Mesenchymal stem cell (in vitro differentiated cells and primary cell): ENCODE measurements around the gene BEAN1.

ENCODE experiments used
- DNase-seq: peaks from one replicate; pipeline ENCODE4 v3.0.0-alpha.2; 2013
- H2AFZ ChIP-seq: one replicate; pipeline ENCODE4 v1.6.1; 2013; ENCODE audit warnings: low read depth, mild to moderate bottlenecking, control low read depth, inconsistent platforms, low read length, moderate library complexity
- H2AK5ac ChIP-seq: 2 replicates; pipeline ENCODE4 v1.6.1; 2013; ENCODE audit warnings: low read length, moderate library complexity, mild to moderate bottlenecking, inconsistent platforms; ENCODE audit not compliant: severe bottlenecking
- H2BK120ac ChIP-seq: one replicate; pipeline ENCODE4 v1.6.1; 2013; ENCODE audit warnings: low read depth, mild to moderate bottlenecking, inconsistent platforms, low read length, moderate library complexity
- H2BK12ac ChIP-seq, 2 experiments: one replicate each; pipeline ENCODE4 v1.6.1; 2013; ENCODE audit warnings: inconsistent platforms in 2 of 2, low read length in 2 of 2, mild to moderate bottlenecking in 2 of 2, moderate library complexity in 2 of 2, control low read depth in 1 of 2
- H2BK15ac ChIP-seq: one replicate; pipeline ENCODE4 v1.6.1; 2013; ENCODE audit warnings: mild to moderate bottlenecking, low read depth, inconsistent platforms; ENCODE audit not compliant: poor library complexity, severe bottlenecking
- H2BK5ac ChIP-seq: 2 replicates; pipeline ENCODE4 v1.6.1; 2013; ENCODE audit warnings: low read depth, mild to moderate bottlenecking, low read length, control low read depth, inconsistent platforms; ENCODE audit not compliant: poor library complexity, severe bottlenecking
- H3K14ac ChIP-seq, 2 experiments: one replicate each; pipeline ENCODE4 v1.6.1; 2013; ENCODE audit warnings: inconsistent platforms in 2 of 2, low read length in 2 of 2, control low read depth in 1 of 2, mild to moderate bottlenecking in 1 of 2, moderate library complexity in 1 of 2
- H3K18ac ChIP-seq, 2 experiments: one replicate each; pipeline ENCODE4 v1.6.1; 2013; ENCODE audit warnings: inconsistent platforms in 2 of 2, low read length in 2 of 2, control low read depth in 1 of 2, low read depth in 1 of 2, mild to moderate bottlenecking in 1 of 2
- H3K23ac ChIP-seq, 2 experiments: one replicate each; pipeline ENCODE4 v1.6.1; 2013; ENCODE audit warnings: inconsistent platforms in 2 of 2, low read length in 2 of 2, mild to moderate bottlenecking in 2 of 2, moderate library complexity in 2 of 2, control low read depth in 1 of 2
- H3K27ac ChIP-seq: 2 replicates; pipeline ENCODE4 v1.5.1; 2013; ENCODE audit warnings: mild to moderate bottlenecking, moderate library complexity, low read length, control low read depth, inconsistent platforms; ENCODE audit not compliant: poor library complexity, severe bottlenecking
- H3K27me3 ChIP-seq, 2 experiments: 2 replicates each; pipeline versions ENCODE4 v1.6.1 to v1.7.0; 2013; ENCODE audit warnings: low read length in 2 of 2, mild to moderate bottlenecking in 2 of 2, moderate library complexity in 2 of 2, control low read depth in 1 of 2, inconsistent platforms in 1 of 2; ENCODE audit not compliant: control insufficient read depth in 1 of 2, insufficient read depth in 1 of 2
- H3K36me3 ChIP-seq, 2 experiments: 2 replicates each; pipeline versions ENCODE4 v1.6.1 to v1.7.0; 2013; ENCODE audit warnings: low read length in 2 of 2, control low read depth in 1 of 2, inconsistent platforms in 1 of 2, low read depth in 1 of 2, mild to moderate bottlenecking in 1 of 2; ENCODE audit not compliant: insufficient read depth in 2 of 2, control insufficient read depth in 1 of 2
- H3K4ac ChIP-seq, 2 experiments: one replicate each; pipeline ENCODE4 v1.6.1; 2013; ENCODE audit warnings: inconsistent platforms in 2 of 2, low read length in 2 of 2, mild to moderate bottlenecking in 2 of 2, moderate library complexity in 2 of 2, control low read depth in 1 of 2, low read depth in 1 of 2
- H3K4me1 ChIP-seq: 2 replicates; pipeline ENCODE4 v1.6.1; 2013; ENCODE audit warnings: low read depth, low read length, control low read depth; ENCODE audit not compliant: control insufficient read depth, insufficient read depth
- H3K4me2 ChIP-seq: 2 replicates; pipeline ENCODE4 v1.6.1; 2013; ENCODE audit warnings: low read length, mild to moderate bottlenecking, inconsistent platforms; ENCODE audit not compliant: poor library complexity, severe bottlenecking
- H3K4me3 ChIP-seq, 2 experiments: 2 replicates each; pipeline versions ENCODE4 v1.5.1 to v1.7.0; 2013; ENCODE audit warnings: low read length in 2 of 2, mild to moderate bottlenecking in 2 of 2, control low read depth in 1 of 2, low read depth in 1 of 2; ENCODE audit not compliant: insufficient read depth in 1 of 2
- H3K79me1 ChIP-seq: replicated peaks from 2 replicates; pipeline ENCODE4 v1.6.1; 2013; ENCODE audit warnings: mild to moderate bottlenecking, control low read depth, low read length, inconsistent platforms; ENCODE audit not compliant: poor library complexity, severe bottlenecking
- H3K9ac ChIP-seq: 2 replicates; pipeline ENCODE4 v1.7.0; 2013; ENCODE audit warnings: mild to moderate bottlenecking, low read length, moderate library complexity
- H3K9me3 ChIP-seq: 2 replicates; pipeline ENCODE4 v1.7.0; 2013; ENCODE audit warnings: mild to moderate bottlenecking, low read length; ENCODE audit not compliant: control insufficient read depth
- H4K8ac ChIP-seq: one replicate; pipeline ENCODE4 v1.6.1; 2013; ENCODE audit warnings: inconsistent platforms, mild to moderate bottlenecking, low read length, moderate library complexity
- H4K91ac ChIP-seq: one replicate; pipeline ENCODE4 v1.6.1; 2013; ENCODE audit warnings: mild to moderate bottlenecking, low read length, inconsistent platforms
- WGBS: methylation state at CpG from one replicate; pipeline ENCODE4 v1.1.7; 2013; ENCODE audit warnings: mixed read lengths; 5-methylcytosine and 5-hydroxymethylcytosine counted together

BEAN1 gene

DNA sequence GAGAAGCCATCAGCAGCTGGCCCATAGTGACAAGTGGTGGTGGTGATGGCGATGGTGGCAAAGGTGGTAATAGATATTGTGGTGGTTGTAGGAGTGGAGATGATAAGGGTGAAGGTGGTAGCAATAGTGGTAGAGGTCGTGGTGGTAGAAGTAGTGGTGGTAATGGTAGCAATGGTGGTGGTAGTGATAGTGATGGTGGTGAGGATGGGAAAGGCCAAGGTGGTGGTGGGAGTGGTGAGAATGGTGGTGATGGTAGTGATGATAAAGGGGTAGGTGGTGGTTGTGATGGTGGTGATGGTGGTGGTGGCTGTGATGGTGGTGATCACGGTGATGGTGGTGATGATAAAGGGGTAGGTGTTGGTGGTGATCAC, 47.5 kb upstream of the BEAN1 start:
- no peaks in the 10 kb centered on the region for H3K79me1 ChIP-seq
- H2BK12ac ChIP-seq = no peak overlapping the region
- H3K4me1 ChIP-seq = peaks cover 20% of the 10 kb centered on the region

DNA sequence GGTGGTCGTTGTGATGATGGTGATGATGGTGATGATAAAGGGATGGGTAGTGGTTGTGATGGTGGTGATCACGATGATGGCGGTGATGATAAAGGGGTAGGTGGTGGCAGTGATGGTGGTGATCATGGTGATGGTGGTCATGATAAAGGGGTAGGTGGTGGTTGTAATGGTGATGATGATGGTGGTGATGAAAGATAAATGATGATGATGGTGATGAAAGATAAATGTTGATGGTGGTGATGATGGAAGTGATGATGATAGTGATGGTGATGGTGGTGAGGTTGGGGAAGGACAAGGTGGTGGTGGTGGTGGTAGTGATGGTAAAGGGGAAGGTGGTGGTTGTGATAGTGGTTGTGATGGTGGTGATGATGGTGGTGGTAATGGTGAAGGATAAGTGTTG, 46.7 kb upstream of the BEAN1 start:
- Histone ChIP-seq H2BK15ac (no peak overlapping the region), H3K18ac (no peak overlapping the region), H3K36me3 (no peaks in the 10 kb centered on the region), H3K4ac (no peak overlapping the region), H2BK120ac (no peak overlapping the region), H3K79me1 (no peaks in the 10 kb centered on the region), H2BK5ac (no peak overlapping the region), H3K9ac (no peak overlapping the region), H3K9me3 (no peaks in the 10 kb centered on the region), H3K27ac (no peak overlapping the region), H3K23ac (no peak overlapping the region), H2AFZ (no peak overlapping the region), H2BK12ac (no peak overlapping the region), H3K4me1 (peaks cover 20% of the 10 kb centered on the region), H4K8ac (no peak overlapping the region), H2AK5ac (no peak overlapping the region), H3K14ac (no peak overlapping the region), H4K91ac (peak overlapping the region; percentile 2), H3K4me2 (no peak overlapping the region), H3K27me3 (peaks cover 0 to 20% of the 10 kb centered on the region in 2 experiments), H3K4me3 (no peak overlapping the region)
- WGBS = 95% methylated on average over 3 of the region's 3 CpGs
- DNase-seq = no peak

More for the DNA sequence above, 47.5 kb upstream of the BEAN1 start:
- H3K9ac ChIP-seq = no peak overlapping the region
- H4K8ac ChIP-seq = no peak overlapping the region
- no peaks in the 10 kb centered on the region for H3K36me3 ChIP-seq
- no peaks in the 10 kb centered on the region for H3K9me3 ChIP-seq
- DNase-seq = no peak
- H4K91ac ChIP-seq = no peak overlapping the region
- no peak overlapping the region for H3K23ac ChIP-seq
- no peak overlapping the region for H2AFZ ChIP-seq
- no peak overlapping the region for H3K4ac ChIP-seq
- H2AK5ac ChIP-seq = no peak overlapping the region
- no peak overlapping the region for H2BK120ac ChIP-seq
- H3K27me3 ChIP-seq = peaks cover 0 to 20% of the 10 kb centered on the region in 2 experiments
- no peak overlapping the region for H2BK15ac ChIP-seq
- no peak overlapping the region for H3K18ac ChIP-seq
- no peak overlapping the region for H3K4me3 ChIP-seq
- H2BK5ac ChIP-seq = no peak overlapping the region
- WGBS = 96% methylated on average over 3 of the region's 3 CpGs
- no peak overlapping the region for H3K14ac ChIP-seq
- H3K4me2 ChIP-seq = no peak overlapping the region
- H3K27ac ChIP-seq = no peak overlapping the region

GRCh38 chr16:66381585-66382170, 45.4 kb upstream of the BEAN1 start:
- H3K4ac ChIP-seq = no peak overlapping the region
- peak overlapping the region in 1 of 2 experiments; percentile 22 for H2BK12ac ChIP-seq
- H3K9me3 ChIP-seq = no peaks in the 10 kb centered on the region
- no peaks in the 10 kb centered on the region for H3K36me3 ChIP-seq
- H3K4me2 ChIP-seq = no peak overlapping the region
- no peak overlapping the region for H3K18ac ChIP-seq
- no peak overlapping the region for H3K23ac ChIP-seq
- WGBS = 98% methylated on average over 5 of the region's 5 CpGs
- H4K8ac ChIP-seq = no peak overlapping the region
- no peak overlapping the region for H3K14ac ChIP-seq
- H2AFZ ChIP-seq = no peak overlapping the region
- peak overlapping the region; percentile 27 for H2BK120ac ChIP-seq
- H3K4me1 ChIP-seq = peaks cover 15% of the 10 kb centered on the region
- no peaks in the 10 kb centered on the region for H3K79me1 ChIP-seq
- no peak overlapping the region for H4K91ac ChIP-seq
- DNase-seq = no peak
- peak overlapping the region; percentile 99 for H3K27ac ChIP-seq
- H2AK5ac ChIP-seq = peak overlapping the region; percentile 99
- H3K27me3 ChIP-seq = peaks cover 0 to 21% of the 10 kb centered on the region in 2 experiments
- H2BK5ac ChIP-seq = peak overlapping the region; percentile 96
- H3K4me3 ChIP-seq = no peak overlapping the region
- no peak overlapping the region for H2BK15ac ChIP-seq
- no peak overlapping the region for H3K9ac ChIP-seq

DNA sequence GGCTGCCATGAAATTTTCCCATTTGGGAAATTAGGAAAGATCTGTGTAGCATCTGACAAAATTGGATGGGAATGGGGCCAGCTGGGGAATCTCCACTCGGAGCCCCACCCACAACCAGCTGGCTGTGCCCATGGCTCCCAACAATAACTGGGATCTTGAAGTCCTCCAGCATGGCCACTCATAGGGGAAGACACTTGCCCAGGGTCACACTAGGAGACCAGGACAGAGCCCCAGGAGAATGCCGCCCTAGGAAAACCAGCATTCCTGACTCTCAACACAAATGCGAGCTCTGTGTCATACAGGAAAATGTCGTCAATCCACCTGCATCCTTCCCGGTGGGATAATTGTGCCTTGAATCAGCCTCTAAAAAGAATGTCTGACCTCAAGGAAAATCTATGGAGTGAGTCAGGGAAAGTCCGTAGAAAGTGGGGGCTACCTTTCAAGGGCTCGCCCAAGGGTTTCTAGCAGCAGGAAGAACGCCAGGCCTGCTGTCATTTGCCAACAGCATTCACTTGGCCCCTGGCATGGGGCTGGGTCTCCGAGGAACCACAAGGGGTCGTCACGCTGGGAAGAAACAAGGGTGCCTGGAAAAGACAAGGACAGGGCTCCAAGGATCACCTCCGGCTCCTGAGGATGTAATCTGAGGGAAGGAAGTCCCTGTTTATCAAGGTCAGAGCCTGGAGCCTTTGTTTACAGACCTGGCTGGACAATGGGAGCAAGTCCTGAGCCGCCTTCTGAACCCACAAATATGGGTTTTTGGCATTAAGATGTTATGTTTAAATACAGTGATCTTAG, 44.7 kb upstream of the BEAN1 start:
- Histone ChIP-seq H2BK5ac (peak overlapping the region; percentile 98), H2AFZ (peak overlapping the region; percentile 5), H3K79me1 (no peaks in the 10 kb centered on the region), H3K4ac (no peak overlapping the region), H4K8ac (no peak overlapping the region), H2BK120ac (peak overlapping the region; percentile 27), H3K27ac (peak overlapping the region; percentile 99), H2BK12ac (peak overlapping the region; percentile 10 to 22), H3K4me3 (no peak overlapping the region), H3K9ac (no peak overlapping the region), H3K9me3 (no peaks in the 10 kb centered on the region), H3K14ac (no peak overlapping the region), H3K4me2 (peak overlapping the region; percentile 34), H4K91ac (peak overlapping the region; percentile 25), H3K18ac (peak overlapping the region in 1 of 2 experiments; percentile 49), H3K27me3 (peaks cover 0 to 26% of the 10 kb centered on the region in 2 experiments), H3K4me1 (peaks cover 17% of the 10 kb centered on the region), H2BK15ac (no peak overlapping the region), H3K23ac (no peak overlapping the region), H2AK5ac (peak overlapping the region; percentile 99), H3K36me3 (peaks cover 0 to 3% of the 10 kb centered on the region in 2 experiments)
- WGBS = 7% methylated on average over 12 of the region's 13 CpGs
- DNase-seq = peak; percentile 93
